ENCODE measurements around the gene MEF2C. TPM values are rescaled to one million over a fixed set of nuclear protein-coding genes. Genes with fewer than 3 reads are reported as not detected.
A peak's percentile ranks its signal among the peaks of the same experiment; 100 is the strongest.

MEF2C gene
- total and polyA plus RNA-seq, 2 experiments from 2014 or later = 3.2 to 3.4 TPM

GRCh38 chr5:88833371-88834130 lies 49.4 kb downstream of the MEF2C start:
- in situ Hi-C loops (cut with MboI) = no loop called here
- TF ChIP-seq EZH2phosphoT487 (IDR thresholded peaks at IDR 0.05; ENCODE audit: insufficient read depth, low read depth) (no peak), EZH2 (IDR thresholded peaks at IDR 0.05; ENCODE audit: insufficient read depth, poor library complexity, severe bottlenecking) (no peak)
- Histone ChIP-seq H3K27ac (peak overlapping the region; percentile 47), H2AFZ (peak overlapping the region; percentile 81), H3K9me3 (ENCODE audit: low read depth) (no peaks in the 10 kb centered on the region), H3K36me3 (ENCODE audit: low read depth) (no peaks in the 10 kb centered on the region), H3K9me2 (ENCODE audit: insufficient read depth) (no peaks in the 10 kb centered on the region), H3K9ac (peak overlapping the region; percentile 61), H3K4me2 (ENCODE audit: unreplicated experiment) (peak overlapping the region; percentile 70), H3F3A (ENCODE audit: insufficient read depth) (peaks cover 4% of the 10 kb centered on the region), H4K20me1 (ENCODE audit: insufficient read depth) (no peaks in the 10 kb centered on the region), H3K79me2 (ENCODE audit: insufficient read depth) (no peaks in the 10 kb centered on the region), H3K27me3 (replicated peaks; ENCODE audit: insufficient read depth) (no peaks in the 10 kb centered on the region), H3K4me1 (ENCODE audit: insufficient read depth) (peaks cover 23% of the 10 kb centered on the region), H3K4me3 (peak overlapping the region; percentile 63)
- DNase-seq = peak; percentile 89
- WGBS, 2 experiments (ENCODE audit: low coverage in 1 of 2, low lambda C conversion rate in 2 of 2, missing lambda C conversion rate in 2 of 2) = 16 to 17% methylated on average over 7 of the region's 7 CpGs

GRCh38 chr5:88831816-88832215 lies 51.2 kb downstream of the MEF2C start:
- Histone ChIP-seq H3K27me3 (replicated peaks; ENCODE audit: insufficient read depth) (no peaks in the 10 kb centered on the region), H3K9me2 (ENCODE audit: insufficient read depth) (no peaks in the 10 kb centered on the region), H4K20me1 (ENCODE audit: insufficient read depth) (no peaks in the 10 kb centered on the region), H3K79me2 (ENCODE audit: insufficient read depth) (no peaks in the 10 kb centered on the region), H3K9me3 (ENCODE audit: low read depth) (no peaks in the 10 kb centered on the region), H3K9ac (no peak overlapping the region), H2AFZ (no peak overlapping the region), H3K4me3 (no peak overlapping the region), H3K36me3 (ENCODE audit: low read depth) (no peaks in the 10 kb centered on the region), H3K27ac (no peak overlapping the region), H3F3A (ENCODE audit: insufficient read depth) (peaks cover 21% of the 10 kb centered on the region), H3K4me2 (ENCODE audit: unreplicated experiment) (no peak overlapping the region), H3K4me1 (ENCODE audit: insufficient read depth) (peaks cover 40% of the 10 kb centered on the region)
- TF ChIP-seq EZH2phosphoT487 (IDR thresholded peaks at IDR 0.05; ENCODE audit: insufficient read depth, low read depth) (no peak), EZH2 (IDR thresholded peaks at IDR 0.05; ENCODE audit: insufficient read depth, poor library complexity, severe bottlenecking) (no peak)
- in situ Hi-C loops (cut with MboI) = no loop called here
- WGBS, 2 experiments (ENCODE audit: low coverage in 1 of 2, low lambda C conversion rate in 2 of 2, missing lambda C conversion rate in 2 of 2) = 93 to 100% methylated on average over 1 of the region's 1 CpG
- DNase-seq = no peak

- Histone ChIP-seq H3K4me1 (ENCODE audit: insufficient read depth) (peaks cover 50% of the 10 kb centered on the region), H3K9me3 (ENCODE audit: low read depth) (no peaks in the 10 kb centered on the region), H3K36me3 (ENCODE audit: low read depth) (no peaks in the 10 kb centered on the region), H3K27me3 (replicated peaks; ENCODE audit: insufficient read depth) (no peaks in the 10 kb centered on the region), H3K9me2 (ENCODE audit: insufficient read depth) (no peaks in the 10 kb centered on the region), H3K27ac (no peak overlapping the region), H3K4me3 (no peak overlapping the region), H3K79me2 (ENCODE audit: insufficient read depth) (no peaks in the 10 kb centered on the region), H3K9ac (no peak overlapping the region), H3K4me2 (ENCODE audit: unreplicated experiment) (no peak overlapping the region), H2AFZ (peak overlapping the region; percentile 86), H3F3A (ENCODE audit: insufficient read depth) (peaks cover 34% of the 10 kb centered on the region), H4K20me1 (ENCODE audit: insufficient read depth) (no peaks in the 10 kb centered on the region)
- in situ Hi-C loops (cut with MboI) = no loop called here
- no peak for DNase-seq
- no peak for TF ChIP-seq EZH2phosphoT487 (IDR thresholded peaks at IDR 0.05; ENCODE audit: insufficient read depth, low read depth)
- no peak for TF ChIP-seq EZH2 (IDR thresholded peaks at IDR 0.05; ENCODE audit: insufficient read depth, poor library complexity, severe bottlenecking)
Measured at GRCh38 chr5:88830567-88830966, 52.4 kb downstream of the MEF2C start.

GRCh38 chr5:88829775-88830174 lies 53.2 kb downstream of the MEF2C start:
- Histone ChIP-seq H3K4me3 (peak overlapping the region; percentile 66), H3K27me3 (replicated peaks; ENCODE audit: insufficient read depth) (no peaks in the 10 kb centered on the region), H3K27ac (peak overlapping the region; percentile 16), H3K4me1 (ENCODE audit: insufficient read depth) (peaks cover 57% of the 10 kb centered on the region), H4K20me1 (ENCODE audit: insufficient read depth) (no peaks in the 10 kb centered on the region), H3K9ac (peak overlapping the region; percentile 60), H3K36me3 (ENCODE audit: low read depth) (no peaks in the 10 kb centered on the region), H3K79me2 (ENCODE audit: insufficient read depth) (no peaks in the 10 kb centered on the region), H3K9me3 (ENCODE audit: low read depth) (no peaks in the 10 kb centered on the region), H3K9me2 (ENCODE audit: insufficient read depth) (no peaks in the 10 kb centered on the region), H3F3A (ENCODE audit: insufficient read depth) (peaks cover 34% of the 10 kb centered on the region), H3K4me2 (ENCODE audit: unreplicated experiment) (peak overlapping the region; percentile 62), H2AFZ (peak overlapping the region; percentile 86)
- DNase-seq = peak; percentile 41
- 47 to 55% methylated on average over 3 of the region's 3 CpGs for WGBS, 2 experiments (ENCODE audit: low coverage in 1 of 2, low lambda C conversion rate in 2 of 2, missing lambda C conversion rate in 2 of 2)
- in situ Hi-C loops (cut with MboI) = no loop called here
- no peak for TF ChIP-seq EZH2 (IDR thresholded peaks at IDR 0.05; ENCODE audit: insufficient read depth, poor library complexity, severe bottlenecking)
- TF ChIP-seq EZH2phosphoT487 (IDR thresholded peaks at IDR 0.05; ENCODE audit: insufficient read depth, low read depth) = no peak

Data from GM23248 (cell line).